ENCODE measurements around the gene GRK5. TPM values are rescaled to one million over a fixed set of nuclear protein-coding genes. Genes with fewer than 3 reads are reported as not detected.

The GRK5 gene
- total and polyA plus RNA-seq, 5 donors: 31.3 to 89.9 (median 57.6) TPM

- WGBS: 60% methylated on average over 7 of the region's 7 CpGs
Measured at GRCh38 chr10:119406601-119407253, 199.4 kb downstream of the GRK5 start.

GRCh38 chr10:119407254-119407777 lies 199.9 kb downstream of the GRK5 start:
- intact Hi-C loops (cut with DNase I): loop anchor here in 1 of 4 donors (5.0 kb wide), 1 partner anchor 35 kb away; no protein-coding TSS in a partner anchor

More at GRCh38 chr10:119406601-119407253, 199.4 kb downstream of the GRK5 start:
- Histone ChIP-seq H3K4me1 (ENCODE audit: control insufficient read depth, insufficient read depth, low read length) (peaks cover 24% of the 10 kb centered on the region), H3K9me3 (ENCODE audit: control insufficient read depth, low read length) (no peaks in the 10 kb centered on the region), H3K27ac (ENCODE audit: low read length) (peak overlapping the region; percentile 54), H3K27me3 (ENCODE audit: control insufficient read depth, insufficient read depth) (no peaks in the 10 kb centered on the region), H3K4me3 (ENCODE audit: low read length) (no peak overlapping the region)
- ATAC-seq (no peak), DNase-seq (peak in 2 of 3 donors; percentile 47 to 52)
- intact Hi-C loops (cut with DNase I): loop anchor here in 1 of 4 donors (5.0 kb wide), 1 partner anchor 34 kb away; no protein-coding TSS in a partner anchor

GRCh38 chr10:119408072-119408471 lies 200.7 kb downstream of the GRK5 start:
- ATAC-seq (no peak), DNase-seq (no peak)
- Histone ChIP-seq H3K27me3 (ENCODE audit: control insufficient read depth, insufficient read depth) (no peaks in the 10 kb centered on the region), H3K9me3 (ENCODE audit: control insufficient read depth, low read length) (no peaks in the 10 kb centered on the region), H3K4me3 (ENCODE audit: low read length) (no peak overlapping the region), H3K4me1 (ENCODE audit: control insufficient read depth, insufficient read depth, low read length) (peaks cover 28% of the 10 kb centered on the region), H3K27ac (ENCODE audit: low read length) (no peak overlapping the region)
- WGBS: 77% methylated on average over 4 of the region's 4 CpGs
- intact Hi-C loops (cut with DNase I): loop anchor here in 1 of 4 donors (5.0 kb wide), 1 partner anchor 36 kb away; no protein-coding TSS in a partner anchor

More at GRCh38 chr10:119407254-119407777, 199.9 kb downstream of the GRK5 start:
- peak overlapping the region; percentile 54 for H3K27ac ChIP-seq (ENCODE audit: low read length)
- H3K27me3 ChIP-seq (ENCODE audit: control insufficient read depth, insufficient read depth): no peaks in the 10 kb centered on the region
- no peaks in the 10 kb centered on the region for H3K9me3 ChIP-seq (ENCODE audit: control insufficient read depth, low read length)
- WGBS: 59% methylated on average over 5 of the region's 5 CpGs
- no peak overlapping the region for H3K4me3 ChIP-seq (ENCODE audit: low read length)
- peak in 1 of 3 donors; percentile 52 for DNase-seq
- H3K4me1 ChIP-seq (ENCODE audit: control insufficient read depth, insufficient read depth, low read length): peaks cover 24% of the 10 kb centered on the region
- ATAC-seq: no peak

GRCh38 chr10:119408969-119409371 lies 201.6 kb downstream of the GRK5 start:
- WGBS: 67% methylated on average over 14 of the region's 14 CpGs
- ATAC-seq: peak; percentile 4 to 63
- Histone ChIP-seq H3K4me1 (ENCODE audit: control insufficient read depth, insufficient read depth, low read length) (peaks cover 32% of the 10 kb centered on the region), H3K27ac (ENCODE audit: low read length) (peak overlapping the region; percentile 93), H3K9me3 (ENCODE audit: control insufficient read depth, low read length) (no peaks in the 10 kb centered on the region), H3K27me3 (ENCODE audit: control insufficient read depth, insufficient read depth) (no peaks in the 10 kb centered on the region), H3K4me3 (ENCODE audit: low read length) (no peak overlapping the region)
- DNase-seq: peak; percentile 63 to 70 (median 67)
- intact Hi-C loops (cut with DNase I): loop anchor here in 1 of 4 donors (5.0 kb wide), 1 partner anchor 37 kb away; no protein-coding TSS in a partner anchor

- DNase-seq (peak in 1 of 3 donors; percentile 69), ATAC-seq (no peak)
- H3K9me3 ChIP-seq (ENCODE audit: control insufficient read depth, low read length): no peaks in the 10 kb centered on the region
- peaks cover 35% of the 10 kb centered on the region for H3K4me1 ChIP-seq (ENCODE audit: control insufficient read depth, insufficient read depth, low read length)
- intact Hi-C loops (cut with DNase I): loop anchor here in 1 of 4 donors (5.0 kb wide), 1 partner anchor 37 kb away; no protein-coding TSS in a partner anchor
- H3K4me3 ChIP-seq (ENCODE audit: low read length): no peak overlapping the region
- 47% methylated on average over 5 of the region's 5 CpGs for WGBS
- H3K27me3 ChIP-seq (ENCODE audit: control insufficient read depth, insufficient read depth): no peaks in the 10 kb centered on the region
- peak overlapping the region; percentile 93 for H3K27ac ChIP-seq (ENCODE audit: low read length)
Measured at GRCh38 chr10:119409385-119409784, 202.0 kb downstream of the GRK5 start.

- intact Hi-C loops (cut with DNase I): loop anchor here in 3 of 4 donors (5.0 to 10.0 kb wide), 3 partner anchors 38 to 205 kb away; partner anchors contain the start of gene GRK5 (in 3 of the 3)
- H3K4me3 ChIP-seq (ENCODE audit: low read length): no peak overlapping the region
- ATAC-seq (peak; percentile 76 to 81), DNase-seq (peak; percentile 90 to 96 (median 95))
- peak overlapping the region; percentile 93 for H3K27ac ChIP-seq (ENCODE audit: low read length)
- H3K27me3 ChIP-seq (ENCODE audit: control insufficient read depth, insufficient read depth): no peaks in the 10 kb centered on the region
- H3K9me3 ChIP-seq (ENCODE audit: control insufficient read depth, low read length): no peaks in the 10 kb centered on the region
- WGBS: 51% methylated on average over 18 of the region's 18 CpGs
- H3K4me1 ChIP-seq (ENCODE audit: control insufficient read depth, insufficient read depth, low read length): peaks cover 36% of the 10 kb centered on the region
Measured at GRCh38 chr10:119409906-119410305, 202.5 kb downstream of the GRK5 start.

GRCh38 chr10:119410361-119411116 lies 203.2 kb downstream of the GRK5 start:
- H3K4me3 ChIP-seq (ENCODE audit: low read length): no peak overlapping the region
- H3K27me3 ChIP-seq (ENCODE audit: control insufficient read depth, insufficient read depth): no peaks in the 10 kb centered on the region
- WGBS: 79% methylated on average over 9 of the region's 9 CpGs
- peaks cover 36% of the 10 kb centered on the region for H3K4me1 ChIP-seq (ENCODE audit: control insufficient read depth, insufficient read depth, low read length)
- intact Hi-C loops (cut with DNase I): loop anchor here in 3 of 4 donors (5.0 to 10.0 kb wide), 2 partner anchors 203 to 206 kb away; partner anchors contain the start of gene GRK5 (in 3 of the 3)
- H3K27ac ChIP-seq (ENCODE audit: low read length): peak overlapping the region; percentile 80
- DNase-seq (peak in 2 of 3 donors; percentile 61 to 64), ATAC-seq (no peak)
- H3K9me3 ChIP-seq (ENCODE audit: control insufficient read depth, low read length): no peaks in the 10 kb centered on the region

- peak; percentile 89 to 95 (median 94) for DNase-seq
- ATAC-seq: peak; percentile 48 to 67
- no peaks in the 10 kb centered on the region for H3K27me3 ChIP-seq (ENCODE audit: control insufficient read depth, insufficient read depth)
- intact Hi-C loops (cut with DNase I): loop anchor here in 3 of 4 donors (5.0 to 10.0 kb wide), 2 partner anchors 205 to 208 kb away; partner anchors contain the start of gene GRK5 (in 3 of the 3)
- H3K4me3 ChIP-seq (ENCODE audit: low read length): no peak overlapping the region
- no peaks in the 10 kb centered on the region for H3K9me3 ChIP-seq (ENCODE audit: control insufficient read depth, low read length)
- H3K27ac ChIP-seq (ENCODE audit: low read length): peak overlapping the region; percentile 55
- H3K4me1 ChIP-seq (ENCODE audit: control insufficient read depth, insufficient read depth, low read length): peaks cover 30% of the 10 kb centered on the region
- WGBS: 29% methylated on average over 31 of the region's 31 CpGs
Measured at GRCh38 chr10:119412244-119413092, 205.1 kb downstream of the GRK5 start.

- H3K4me3 ChIP-seq (ENCODE audit: low read length): no peak overlapping the region
- ATAC-seq (no peak), DNase-seq (no peak)
- H3K4me1 ChIP-seq (ENCODE audit: control insufficient read depth, insufficient read depth, low read length): peaks cover 30% of the 10 kb centered on the region
- peak overlapping the region; percentile 55 for H3K27ac ChIP-seq (ENCODE audit: low read length)
- H3K9me3 ChIP-seq (ENCODE audit: control insufficient read depth, low read length): no peaks in the 10 kb centered on the region
- intact Hi-C loops (cut with DNase I): loop anchor here in 3 of 4 donors (5.0 to 10.0 kb wide), 2 partner anchors 206 to 208 kb away; partner anchors contain the start of gene GRK5 (in 3 of the 3)
- 79% methylated on average over 9 of the region's 9 CpGs for WGBS
- H3K27me3 ChIP-seq (ENCODE audit: control insufficient read depth, insufficient read depth): no peaks in the 10 kb centered on the region
Measured at GRCh38 chr10:119413093-119413453, 205.7 kb downstream of the GRK5 start.
